Measurements from ENCODE around the gene C3AR1.
"Not testable (repeated sequence)": the region's sequence is repeated elsewhere in the genome, so short reads cannot be mapped to it uniquely, and the experiment has no call there.

The C3AR1 gene

GRCh38 chr12:8065991-8066594, at the start of gene C3AR1:
TSS of gene C3AR1 (minus strand) at chr12:8066359. CDS start at chr12:8060185, 6,174 bp downstream.
- DNase-seq: no peak

GRCh38 chr12:8113117-8113516, 47.0 kb upstream of the C3AR1 start:
- not testable (repeated sequence) for DNase-seq

GRCh38 chr12:8108808-8109398, 42.7 kb upstream of the C3AR1 start:
- DNase-seq: peak; percentile 76 to 78

GRCh38 chr12:8099235-8099634, 33.1 kb upstream of the C3AR1 start:
- no peak for DNase-seq

- no peak for DNase-seq
These were observed 30.2 kb upstream of the C3AR1 start for GRCh38 chr12:8096281-8096915.

- DNase-seq: no peak
These were observed 27.1 kb upstream of the C3AR1 start for GRCh38 chr12:8093291-8093690.

- DNase-seq: no peak
These were observed 23.6 kb upstream of the C3AR1 start for GRCh38 chr12:8089716-8090115.

- DNase-seq: not testable (repeated sequence)
These were observed 23.1 kb upstream of the C3AR1 start for GRCh38 chr12:8089277-8089676.

GRCh38 chr12:8088574-8088973, 22.4 kb upstream of the C3AR1 start:
- peak in 1 of 2 donors; percentile 3 for DNase-seq

GRCh38 chr12:8087666-8088065, 21.5 kb upstream of the C3AR1 start:
- no peak for DNase-seq

- DNase-seq: peak; percentile 7 to 19
These were observed 18.2 kb upstream of the C3AR1 start for GRCh38 chr12:8084351-8084750.

- DNase-seq: no peak
These were observed 16.6 kb upstream of the C3AR1 start for GRCh38 chr12:8082808-8083100.

GRCh38 chr12:8081251-8081920, 15.2 kb upstream of the C3AR1 start:
- peak; percentile 13 to 28 for DNase-seq

GRCh38 chr12:8080120-8080519, 14.0 kb upstream of the C3AR1 start:
- no peak for DNase-seq

- no peak for DNase-seq
These were observed 12.8 kb upstream of the C3AR1 start for GRCh38 chr12:8078916-8079315.

GRCh38 chr12:8078398-8078797, 12.2 kb upstream of the C3AR1 start:
- peak; percentile 35 to 45 for DNase-seq

- no peak for DNase-seq
These were observed 11.0 kb upstream of the C3AR1 start for GRCh38 chr12:8077207-8077606.

GRCh38 chr12:8076366-8076765, 10.2 kb upstream of the C3AR1 start:
- DNase-seq: no peak

GRCh38 chr12:8075935-8076334, 9.8 kb upstream of the C3AR1 start:
- no peak for DNase-seq

GRCh38 chr12:8071820-8072219, 5.7 kb upstream of the C3AR1 start:
- DNase-seq: not testable (repeated sequence)

GRCh38 chr12:8069582-8069981, 3.4 kb upstream of the C3AR1 start:
- no peak for DNase-seq

GRCh38 chr12:8064131-8064530, 2.0 kb downstream of the C3AR1 start:
- DNase-seq: no peak

- no peak for DNase-seq
These were observed 7.7 kb downstream of the C3AR1 start for GRCh38 chr12:8058506-8058905.

GRCh38 chr12:8057839-8058238, 8.3 kb downstream of the C3AR1 start:
- DNase-seq: no peak

Measured in stimulated activated CD4-positive, alpha-beta T cell treated with anti-CD3 and anti-CD28 coated beads, Interleukin-2, amount 100 ng/mL, for 48 hours (primary cell).